GM23248 (cell line): ENCODE measurements around the gene IVD.

Experiments
- EZH2 ChIP-seq: fragments of 200-600 bp; sonication (generic); IDR thresholded peaks from 2 replicates; pipeline ENCODE4 v1.6.1; 2018; ENCODE audit warnings: antibody characterized with exemption, mild to moderate bottlenecking; ENCODE audit not compliant: insufficient read depth, poor library complexity, severe bottlenecking
- EZH2phosphoT487 ChIP-seq: fragments of 200-600 bp; sonication (generic); IDR thresholded peaks from 2 replicates; pipeline ENCODE4 v1.6.1; 2018; ENCODE audit warnings: antibody characterized with exemption, moderate library complexity, mild to moderate bottlenecking, low read depth; ENCODE audit not compliant: insufficient read depth

DNA sequence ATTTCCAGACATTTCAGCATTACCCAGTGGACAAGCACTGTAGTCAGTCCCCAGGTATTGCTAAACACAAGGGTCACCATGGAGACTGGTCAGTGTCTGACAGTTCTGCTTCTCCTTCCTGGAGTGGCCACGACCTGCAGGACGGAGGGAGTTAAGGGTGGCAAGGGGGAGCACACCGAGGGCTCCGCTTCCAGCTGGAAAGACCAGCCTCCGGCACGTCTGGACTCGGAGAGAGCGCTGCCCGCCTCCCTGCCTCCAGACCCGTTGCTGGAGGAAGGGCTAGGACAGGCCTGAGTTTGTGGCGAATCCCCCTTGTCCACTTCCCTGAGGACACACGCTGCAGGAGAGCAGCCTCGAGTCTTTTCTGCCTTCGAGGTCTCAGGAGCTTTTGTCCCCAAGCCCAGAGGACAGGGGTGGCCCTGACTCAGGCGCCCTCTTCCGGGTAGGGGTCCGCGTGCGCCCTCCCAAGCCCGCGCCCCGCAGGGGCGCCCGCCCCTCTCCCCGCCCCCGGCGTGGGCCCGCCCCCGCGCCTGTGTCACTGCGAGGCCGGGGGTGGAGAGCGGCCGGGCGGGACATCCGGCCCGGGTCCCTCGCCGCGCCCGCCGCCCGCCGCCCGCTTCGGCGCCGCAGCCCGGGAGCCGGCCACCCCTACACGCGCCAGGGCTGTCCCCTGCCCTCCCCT lies 65.0 kb downstream of the IVD start, which contains the start of gene CHST14:
- TF ChIP-seq EZH2 (no peak), EZH2phosphoT487 (no peak)
